GM18511 (cell line): ENCODE data around the gene NTM.
"Not testable (repeated sequence)": the region's sequence is repeated elsewhere in the genome, so short reads cannot be mapped to it uniquely, and the experiment has no call there.

Source experiments
- ATAC-seq: cut with Tn5 transposase; IDR thresholded peaks from one replicate; pipeline ENCODE4 v1.9.1; 2021; ENCODE audit warnings: mild to moderate bottlenecking, moderate library complexity; ENCODE audit not compliant: unreplicated experiment

The NTM gene

DNA sequence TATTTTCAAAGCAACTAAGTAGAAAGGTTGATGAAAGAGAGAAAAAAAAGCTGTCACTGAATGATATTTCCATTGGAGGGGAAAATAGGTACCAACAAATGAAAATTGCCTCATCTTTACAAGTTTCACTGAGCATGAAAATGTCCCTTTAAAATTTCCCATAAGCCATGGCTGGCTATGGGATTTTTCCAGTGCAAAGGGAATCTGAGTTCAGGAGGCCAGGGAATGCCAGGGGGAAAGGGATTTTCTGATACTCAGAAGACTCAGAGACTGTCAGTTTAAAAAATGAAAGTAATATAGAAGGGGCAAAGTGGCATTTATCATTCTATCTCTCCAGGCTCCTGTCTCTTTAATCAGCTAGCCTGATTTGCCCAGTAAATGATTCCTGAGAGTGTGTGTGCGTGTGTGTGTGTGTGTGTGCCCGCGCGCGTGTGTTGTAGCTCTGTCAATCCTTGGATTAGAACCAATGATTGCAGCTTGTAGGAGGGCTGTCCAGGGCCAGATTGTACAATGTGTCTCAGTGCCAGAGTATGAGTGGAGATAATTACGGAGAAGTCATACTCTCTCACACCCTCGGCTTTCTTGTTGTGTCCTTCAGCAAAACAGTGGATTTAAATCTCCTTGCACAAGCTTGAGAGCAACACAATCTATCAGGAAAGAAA lies at the start of gene NTM:
TSS of gene NTM (plus strand) at position 526 of the 662 bp plus-strand sequence.
- ATAC-seq = no peak

DNA sequence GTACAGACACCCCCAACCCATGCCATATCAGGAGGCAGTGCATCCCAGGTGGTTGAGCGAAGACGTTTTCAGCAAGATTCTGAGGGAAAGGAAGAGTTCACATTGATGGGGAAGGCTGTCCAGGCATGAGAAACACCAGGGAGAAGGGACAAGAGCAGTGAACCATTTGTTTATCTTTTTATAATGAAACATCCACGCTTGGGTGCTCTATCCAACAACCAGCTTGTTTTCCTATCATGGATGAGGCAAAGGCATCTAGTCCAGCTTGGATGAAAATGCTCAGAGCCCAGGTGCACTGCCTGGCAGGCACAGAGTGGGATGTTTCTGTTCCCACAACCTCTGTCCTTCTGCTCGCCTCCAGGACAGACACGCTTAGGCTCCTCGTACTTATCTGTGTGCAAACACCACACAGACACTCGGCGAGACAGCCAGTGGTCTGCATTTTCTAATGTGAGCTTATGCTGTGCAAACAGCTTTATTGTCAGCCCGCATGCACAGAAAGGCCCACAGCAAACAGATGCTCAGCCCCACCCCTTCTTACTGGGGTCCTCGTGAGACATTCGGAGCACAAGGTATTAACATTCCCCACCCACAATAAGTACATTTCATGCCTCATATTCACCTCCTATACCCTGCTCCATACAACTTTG lies 45.4 kb upstream of the NTM start:
- ATAC-seq = no peak

DNA sequence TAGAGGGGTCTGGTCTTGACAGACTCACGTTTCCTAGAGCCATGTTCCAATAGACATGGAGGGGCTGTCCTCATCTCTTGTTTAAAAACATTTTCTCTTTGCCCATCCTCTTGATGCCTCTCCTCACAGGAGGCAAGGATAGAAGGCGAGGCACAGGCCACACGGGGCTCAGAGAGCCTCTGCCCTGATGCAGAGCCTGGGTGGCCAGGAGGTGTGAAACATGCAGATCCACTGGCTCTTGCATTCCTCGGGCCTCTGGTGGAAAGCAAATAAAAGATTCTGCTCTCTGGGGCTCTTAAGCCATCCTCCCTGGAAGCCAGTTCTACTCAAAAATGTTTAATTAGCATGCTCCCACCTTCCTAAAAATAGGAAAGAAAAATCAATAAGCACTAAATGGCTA lies 43.6 kb upstream of the NTM start:
- no peak for ATAC-seq

- no peak for ATAC-seq
Observed at GRCh38 chr11:131327421-131327820, 43.0 kb upstream of the NTM start.

GRCh38 chr11:131328843-131329242 lies 41.6 kb upstream of the NTM start:
- no peak for ATAC-seq

GRCh38 chr11:131331010-131331409 lies 39.4 kb upstream of the NTM start:
- ATAC-seq = no peak

- no peak for ATAC-seq
Observed at GRCh38 chr11:131331546-131331945, 38.9 kb upstream of the NTM start.

DNA sequence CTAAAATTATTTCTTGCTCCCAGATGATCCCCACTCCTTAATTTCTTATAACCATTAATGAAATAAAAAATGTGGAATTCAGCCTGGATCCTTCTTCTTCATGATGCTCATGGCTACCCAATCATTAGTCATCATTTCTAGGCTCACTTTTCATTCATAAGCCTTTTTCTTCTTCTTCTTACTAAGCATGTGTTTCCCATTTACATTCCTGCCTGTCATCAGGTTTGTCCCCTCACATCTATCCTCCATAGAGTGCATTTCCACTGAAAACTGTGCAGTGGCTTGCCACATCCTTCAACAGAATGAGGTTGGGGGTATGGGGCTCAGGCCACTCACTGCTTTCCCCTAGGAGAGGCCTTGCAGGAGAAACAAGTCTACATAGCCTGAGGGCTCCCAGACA lies 35.8 kb upstream of the NTM start:
- ATAC-seq = no peak

DNA sequence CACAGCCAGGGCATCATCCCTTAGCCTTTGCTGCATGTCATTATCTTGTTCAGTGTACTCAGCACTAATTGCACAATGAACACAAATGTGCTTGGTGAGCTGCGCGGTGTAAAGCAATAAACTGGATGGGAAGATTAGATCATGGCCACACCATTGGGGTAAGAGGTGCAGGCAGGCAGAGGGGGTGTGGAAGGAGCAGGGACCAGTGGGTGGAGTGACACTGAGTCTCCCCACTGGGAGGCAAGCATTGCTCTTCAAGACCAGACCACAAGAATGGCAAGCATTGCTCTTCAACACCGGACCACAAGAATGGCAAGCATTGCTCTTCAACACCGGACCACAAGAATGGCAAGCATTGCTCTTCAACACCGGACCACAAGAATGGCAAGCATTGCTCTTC lies 28.5 kb upstream of the NTM start:
- not testable (repeated sequence) for ATAC-seq

DNA sequence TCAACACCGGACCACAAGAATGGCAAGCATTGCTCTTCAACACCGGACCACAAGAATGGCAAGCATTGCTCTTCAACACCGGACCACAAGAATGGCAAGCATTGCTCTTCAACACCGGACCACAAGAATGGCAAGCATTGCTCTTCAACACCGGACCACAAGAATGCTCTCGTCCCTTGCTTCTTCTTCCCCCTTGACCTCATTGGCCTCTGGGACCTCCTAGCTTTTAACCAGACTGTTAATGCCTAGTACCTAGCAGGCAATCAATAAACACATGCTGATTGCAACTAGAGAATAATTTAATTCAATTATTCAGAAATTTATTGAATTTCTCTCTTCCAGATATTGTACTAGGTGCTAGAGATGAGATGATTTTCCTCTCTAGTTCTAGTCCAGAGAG lies 28.0 kb upstream of the NTM start:
- ATAC-seq = not testable (repeated sequence)

DNA sequence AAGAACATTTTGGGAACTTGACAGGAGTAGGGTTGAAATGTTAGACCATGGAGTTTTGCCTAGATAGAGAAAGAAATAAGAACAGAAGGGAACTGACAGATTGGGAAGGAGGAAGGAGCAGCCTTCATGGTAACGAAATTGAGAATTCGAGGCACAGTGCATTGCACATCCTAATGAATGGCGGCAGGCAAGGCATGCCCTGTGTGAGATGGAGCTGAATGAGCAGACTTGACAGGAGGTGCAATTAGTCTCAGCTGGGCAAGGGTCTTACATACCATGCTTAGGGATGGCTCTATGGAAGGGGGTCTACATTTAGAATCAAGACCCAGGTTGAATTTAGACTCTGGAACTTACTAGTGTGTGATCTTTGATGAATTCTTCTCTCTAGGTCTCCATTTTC lies 25.0 kb upstream of the NTM start:
- ATAC-seq = no peak

DNA sequence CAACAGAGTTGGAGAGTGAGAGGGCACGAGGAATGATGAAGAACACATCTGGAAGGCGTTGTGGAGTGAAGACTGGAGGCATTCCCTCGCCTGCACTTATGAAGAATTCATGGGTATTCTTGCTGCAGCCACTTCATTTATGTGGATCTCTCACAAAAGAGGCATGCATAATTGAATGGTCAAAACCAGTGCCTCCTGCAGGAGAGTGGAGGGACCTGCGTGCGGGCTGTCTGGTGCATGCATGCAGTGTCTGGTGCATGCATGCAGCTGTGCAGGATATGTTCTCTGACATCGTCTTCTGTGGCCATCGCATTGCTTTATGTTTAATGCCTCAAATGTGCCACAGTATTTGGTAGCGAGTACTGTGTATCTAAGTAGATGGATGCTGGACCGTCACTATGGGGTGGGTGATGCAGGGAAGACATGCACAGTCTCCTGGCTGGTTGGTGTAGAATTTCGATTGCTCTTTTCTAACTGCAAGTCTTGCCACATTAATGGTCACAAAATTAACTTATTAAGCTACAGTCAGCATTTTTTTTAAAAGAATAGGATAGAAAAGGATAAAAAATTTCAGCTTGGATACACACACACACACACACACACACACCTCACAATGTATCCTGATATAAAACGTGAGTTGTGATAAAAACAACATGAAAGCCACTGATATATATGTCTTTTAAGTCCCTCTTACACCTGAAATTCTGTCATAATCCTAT lies 20.9 kb upstream of the NTM start:
- no peak for ATAC-seq

DNA sequence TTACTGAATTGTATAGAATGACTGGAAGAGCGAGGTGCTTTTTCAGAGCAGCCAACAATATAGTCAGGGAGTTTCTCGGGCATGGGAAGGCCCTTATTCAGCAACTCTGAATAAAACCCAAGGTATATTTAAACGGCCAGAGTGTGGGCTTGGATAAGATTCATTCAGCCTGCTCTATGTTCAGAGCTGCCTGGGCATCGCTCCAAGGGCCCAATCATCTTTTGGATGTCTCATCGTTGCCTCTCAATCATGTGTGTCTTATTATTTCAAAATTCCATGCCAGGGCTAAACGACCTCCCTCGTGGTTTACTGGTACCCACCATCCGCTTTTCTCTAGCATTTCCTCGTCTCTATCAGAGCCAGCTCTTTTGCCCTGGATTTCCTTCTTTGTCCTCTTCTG lies 19.5 kb upstream of the NTM start:
- no peak for ATAC-seq

- no peak for ATAC-seq
Observed at GRCh38 chr11:131351848-131352247, 18.6 kb upstream of the NTM start.

DNA sequence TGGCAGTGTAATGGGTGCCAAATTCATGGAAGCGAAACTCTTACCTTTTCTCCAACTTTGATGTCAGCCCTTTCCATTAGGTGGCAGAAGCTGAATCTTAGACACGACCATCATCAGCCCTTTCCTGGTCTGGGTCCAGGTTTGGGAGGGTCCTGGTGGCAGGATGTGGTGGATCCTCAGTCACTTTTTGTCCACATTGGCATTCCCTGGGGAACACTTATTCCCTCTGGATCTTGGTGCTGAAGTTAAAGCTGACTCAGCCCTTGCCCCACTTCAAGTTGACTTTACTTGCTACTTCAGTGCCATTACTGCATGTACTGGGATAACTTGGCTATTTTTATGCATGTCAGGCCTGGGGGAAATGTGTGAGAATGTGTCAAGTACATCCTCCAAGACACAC lies 16.6 kb upstream of the NTM start:
- no peak for ATAC-seq

GRCh38 chr11:131354251-131354701 lies 16.1 kb upstream of the NTM start:
- no peak for ATAC-seq

DNA sequence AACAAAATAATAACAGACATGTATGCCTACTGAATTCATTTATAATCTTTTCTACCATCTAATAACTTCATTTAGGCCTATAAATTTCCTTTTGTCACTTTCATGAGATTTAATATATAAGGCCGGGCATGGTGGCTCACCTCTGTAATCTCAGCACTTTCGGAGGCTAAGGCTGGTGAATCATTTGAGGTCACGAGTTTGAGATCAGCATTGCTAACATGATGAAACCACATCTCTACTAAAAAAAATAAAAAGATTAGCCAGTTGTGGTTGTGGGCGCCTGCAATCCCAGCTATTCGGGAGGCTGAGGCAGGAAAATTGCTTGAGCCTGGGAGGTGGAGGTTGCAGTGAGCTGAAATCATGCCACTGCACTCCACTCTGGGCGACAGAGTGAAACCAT lies 14.2 kb upstream of the NTM start:
- no peak for ATAC-seq

DNA sequence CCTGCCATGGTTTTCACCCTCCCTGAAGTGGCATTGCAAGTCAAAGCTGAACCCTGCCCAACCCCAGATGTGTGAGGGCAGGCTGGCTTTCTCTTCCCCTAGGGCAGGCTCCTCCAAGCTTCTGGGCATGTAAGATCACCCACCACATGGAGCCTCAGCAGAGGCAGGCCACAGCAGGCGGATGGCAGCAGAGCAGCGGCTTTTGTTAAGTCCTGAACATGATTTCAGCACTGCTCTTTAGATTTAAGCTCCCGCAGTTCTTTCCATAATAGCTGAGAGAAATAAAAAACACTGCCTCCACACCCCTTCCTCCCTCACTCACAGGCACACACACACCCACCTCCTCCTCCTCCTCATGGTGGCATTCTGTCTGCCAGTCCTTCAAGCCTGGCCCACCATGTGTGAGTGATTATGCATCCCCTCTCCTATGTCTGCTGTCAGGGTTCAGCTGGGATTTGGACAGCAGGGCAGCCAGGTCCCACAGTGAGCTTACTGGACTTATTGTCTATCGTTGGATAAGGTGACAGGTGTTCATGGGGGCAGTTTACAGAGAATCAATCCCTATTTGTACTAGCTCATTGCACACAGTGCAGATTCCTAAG lies 5.0 kb upstream of the NTM start:
- no peak for ATAC-seq

GRCh38 chr11:131370901-131371790 lies 731 bp downstream of the NTM start:
- no peak for ATAC-seq

- no peak for ATAC-seq
Observed at GRCh38 chr11:131371791-131372104, 1.3 kb downstream of the NTM start.
